Activated naive CD8-positive, alpha-beta T cell treated with anti-CD3 and anti-CD28 coated beads, Interleukin-2, amount 50 U/mL, for 24 hours (primary cell): Measurements from ENCODE around the gene DYRK1A.

Source experiments
- ATAC-seq: fragments of 150-1000 bp; cut with Tn5 transposase; one replicate; pipeline ENCODE4 v1.10.0; 2021
- DNase-seq: peaks from one replicate; pipeline ENCODE4 v3.0.0; 2021
- H3K27ac Mint-ChIP-seq: one replicate; pipeline ENCODE4 v1.8.0; 2021; ENCODE audit warnings: mild to moderate bottlenecking, mixed read lengths
- H3K27me3 Mint-ChIP-seq: one replicate; pipeline ENCODE4 v1.8.0; 2021; ENCODE audit warnings: mixed read lengths
- H3K36me3 Mint-ChIP-seq: one replicate; pipeline ENCODE4 v1.8.0; 2021; ENCODE audit warnings: low read depth, mixed read lengths
- H3K4me1 Mint-ChIP-seq: one replicate; pipeline ENCODE4 v1.8.0; 2021; ENCODE audit warnings: mixed read lengths
- H3K4me3 Mint-ChIP-seq: one replicate; pipeline ENCODE4 v1.8.0; 2021; ENCODE audit warnings: mild to moderate bottlenecking, moderate library complexity, mixed read lengths
- H3K9me3 Mint-ChIP-seq: one replicate; pipeline ENCODE4 v1.8.0; 2021; ENCODE audit warnings: mixed read lengths

Gene DYRK1A

GRCh38 chr21:37431243-37431642, 64.7 kb downstream of the DYRK1A start:
- H3K36me3 Mint-ChIP-seq: peaks cover 16% of the 10 kb centered on the region
- peaks cover 57% of the 10 kb centered on the region for H3K4me1 Mint-ChIP-seq
- H3K9me3 Mint-ChIP-seq: peaks cover 2% of the 10 kb centered on the region
- H3K27me3 Mint-ChIP-seq: no peaks in the 10 kb centered on the region
- DNase-seq (no peak), ATAC-seq (no peak)
- H3K27ac Mint-ChIP-seq: no peak overlapping the region
- H3K4me3 Mint-ChIP-seq: no peak overlapping the region

- H3K9me3 Mint-ChIP-seq: no peaks in the 10 kb centered on the region
Measured at GRCh38 chr21:37432710-37433455, 66.3 kb downstream of the DYRK1A start.

GRCh38 chr21:37433456-37433840, 66.9 kb downstream of the DYRK1A start:
- Mint-ChIP-seq H3K27ac (no peak overlapping the region), H3K27me3 (no peaks in the 10 kb centered on the region), H3K4me3 (no peak overlapping the region), H3K4me1 (peaks cover 56% of the 10 kb centered on the region), H3K36me3 (peaks cover 11% of the 10 kb centered on the region), H3K9me3 (no peaks in the 10 kb centered on the region)
- DNase-seq (no peak), ATAC-seq (no peak)

More at GRCh38 chr21:37432710-37433455, 66.3 kb downstream of the DYRK1A start:
- H3K27me3 Mint-ChIP-seq: no peaks in the 10 kb centered on the region
- no peak overlapping the region for H3K4me3 Mint-ChIP-seq
- no peak overlapping the region for H3K27ac Mint-ChIP-seq
- H3K4me1 Mint-ChIP-seq: peaks cover 55% of the 10 kb centered on the region
- ATAC-seq (no peak), DNase-seq (no peak)
- peaks cover 15% of the 10 kb centered on the region for H3K36me3 Mint-ChIP-seq

DNA sequence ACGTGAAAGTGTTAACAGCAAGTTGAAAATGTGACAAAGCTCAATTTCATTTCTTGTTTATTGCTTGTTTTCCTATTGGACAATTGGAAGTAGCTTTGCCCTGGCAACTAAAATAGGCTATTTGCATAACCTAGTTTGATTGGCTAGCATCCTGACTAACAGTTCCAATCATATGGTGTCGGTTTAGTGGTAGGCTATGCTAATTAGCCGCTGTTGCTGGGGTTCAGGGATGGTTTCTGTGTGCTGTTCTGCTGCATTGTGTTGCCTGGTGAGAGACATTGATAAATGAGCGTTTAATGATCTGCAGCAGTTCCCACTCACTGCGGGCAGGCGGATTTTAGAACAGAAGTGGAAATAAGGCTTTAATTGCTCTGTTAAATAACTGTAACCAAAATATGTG, 68.5 kb downstream of the DYRK1A start:
- DNase-seq: peak; percentile 18
- no peak overlapping the region for H3K4me3 Mint-ChIP-seq

DNA sequence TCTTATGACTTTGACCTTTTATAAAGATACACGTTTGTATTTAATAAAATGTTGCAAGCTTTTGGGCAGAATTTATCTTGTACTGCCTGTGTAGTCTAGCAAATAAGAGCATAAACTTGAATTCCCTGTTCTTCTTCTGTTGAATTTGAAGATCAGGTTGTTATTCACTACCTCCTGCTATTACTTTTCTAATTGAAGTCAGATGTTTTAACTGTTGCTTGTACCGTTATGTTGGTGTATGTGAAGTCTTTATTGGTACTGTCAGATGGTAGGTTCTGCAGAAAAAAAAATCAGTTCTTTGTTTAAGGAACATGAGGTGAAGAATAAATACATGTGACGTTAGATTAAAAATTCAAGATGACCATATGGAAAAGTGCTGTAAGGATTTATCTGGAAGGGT, 69.1 kb downstream of the DYRK1A start:
- ATAC-seq: no peak
- no peak overlapping the region for H3K27ac Mint-ChIP-seq
- DNase-seq: no peak
- H3K9me3 Mint-ChIP-seq: no peaks in the 10 kb centered on the region
- H3K27me3 Mint-ChIP-seq: no peaks in the 10 kb centered on the region
- H3K4me1 Mint-ChIP-seq: peaks cover 53% of the 10 kb centered on the region
- peaks cover 12% of the 10 kb centered on the region for H3K36me3 Mint-ChIP-seq
- no peak overlapping the region for H3K4me3 Mint-ChIP-seq

More for the DNA sequence above, 68.5 kb downstream of the DYRK1A start:
- peaks cover 56% of the 10 kb centered on the region for H3K4me1 Mint-ChIP-seq
- H3K9me3 Mint-ChIP-seq: no peaks in the 10 kb centered on the region
- no peaks in the 10 kb centered on the region for H3K27me3 Mint-ChIP-seq
- H3K36me3 Mint-ChIP-seq: peaks cover 11% of the 10 kb centered on the region
- peak; percentile 97 for ATAC-seq
- H3K27ac Mint-ChIP-seq: no peak overlapping the region

- Mint-ChIP-seq H3K9me3 (no peaks in the 10 kb centered on the region), H3K4me1 (peaks cover 53% of the 10 kb centered on the region), H3K4me3 (no peak overlapping the region), H3K36me3 (peaks cover 15% of the 10 kb centered on the region), H3K27me3 (no peaks in the 10 kb centered on the region), H3K27ac (no peak overlapping the region)
- ATAC-seq: no peak
- no peak for DNase-seq
Measured at GRCh38 chr21:37436174-37436573, 69.6 kb downstream of the DYRK1A start.

GRCh38 chr21:37437376-37438080, 71.0 kb downstream of the DYRK1A start:
- no peak overlapping the region for H3K4me3 Mint-ChIP-seq
- H3K4me1 Mint-ChIP-seq: peaks cover 57% of the 10 kb centered on the region
- H3K36me3 Mint-ChIP-seq: peaks cover 18% of the 10 kb centered on the region
- ATAC-seq: no peak
- no peaks in the 10 kb centered on the region for H3K9me3 Mint-ChIP-seq
- H3K27me3 Mint-ChIP-seq: no peaks in the 10 kb centered on the region
- H3K27ac Mint-ChIP-seq: peak overlapping the region; percentile 40
- DNase-seq: no peak

DNA sequence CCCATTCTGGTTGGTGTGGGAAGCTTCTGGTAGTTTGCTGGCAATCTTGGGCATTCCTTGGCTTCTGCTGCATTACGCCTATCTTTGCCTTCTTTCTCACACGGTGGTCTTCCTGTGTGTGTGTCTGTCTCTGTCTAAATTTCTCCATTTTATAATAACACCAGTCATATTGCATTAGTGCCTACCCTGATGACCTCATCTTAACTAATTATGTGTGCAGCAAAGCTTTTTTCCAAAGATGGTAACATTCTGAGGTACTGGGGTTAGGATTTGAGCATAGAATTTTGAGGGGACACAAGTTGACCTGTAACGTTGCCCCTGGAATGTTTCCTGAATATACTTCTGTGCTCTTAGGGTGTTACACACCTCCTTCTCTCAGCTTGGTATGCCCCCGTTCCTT, 77.1 kb downstream of the DYRK1A start:
- Mint-ChIP-seq H3K36me3 (peaks cover 18% of the 10 kb centered on the region), H3K4me3 (no peak overlapping the region), H3K27ac (no peak overlapping the region), H3K4me1 (peaks cover 81% of the 10 kb centered on the region), H3K27me3 (no peaks in the 10 kb centered on the region), H3K9me3 (no peaks in the 10 kb centered on the region)
- ATAC-seq (no peak), DNase-seq (no peak)

DNA sequence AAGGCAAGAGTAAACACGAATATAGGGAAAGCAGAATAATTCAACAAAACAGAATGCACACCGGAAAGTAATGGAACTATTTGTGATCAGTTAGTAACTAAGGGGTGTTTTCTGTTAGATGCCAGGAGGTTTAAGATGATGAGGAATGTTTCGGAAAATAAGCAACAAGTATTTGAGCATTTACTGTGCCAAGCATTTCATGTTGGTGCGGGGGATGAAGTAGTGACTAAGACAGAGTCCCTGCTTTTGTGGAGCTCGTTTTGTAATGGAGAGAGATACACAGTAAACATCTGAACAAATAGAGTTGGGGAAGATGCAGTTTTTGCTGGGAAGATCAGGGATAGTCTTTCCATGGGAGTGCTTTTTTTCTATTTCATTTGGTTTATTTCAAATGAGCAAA, 78.7 kb downstream of the DYRK1A start:
- Mint-ChIP-seq H3K27ac (no peak overlapping the region), H3K4me3 (no peak overlapping the region), H3K27me3 (no peaks in the 10 kb centered on the region), H3K36me3 (peaks cover 20% of the 10 kb centered on the region), H3K9me3 (no peaks in the 10 kb centered on the region), H3K4me1 (peaks cover 85% of the 10 kb centered on the region)
- DNase-seq (no peak), ATAC-seq (no peak)

- DNase-seq (no peak), ATAC-seq (no peak)
- Mint-ChIP-seq H3K9me3 (no peaks in the 10 kb centered on the region), H3K36me3 (peaks cover 16% of the 10 kb centered on the region), H3K27ac (no peak overlapping the region), H3K27me3 (no peaks in the 10 kb centered on the region), H3K4me1 (peaks cover 84% of the 10 kb centered on the region), H3K4me3 (no peak overlapping the region)
Measured at GRCh38 chr21:37446552-37446951, 80.0 kb downstream of the DYRK1A start.

DNA sequence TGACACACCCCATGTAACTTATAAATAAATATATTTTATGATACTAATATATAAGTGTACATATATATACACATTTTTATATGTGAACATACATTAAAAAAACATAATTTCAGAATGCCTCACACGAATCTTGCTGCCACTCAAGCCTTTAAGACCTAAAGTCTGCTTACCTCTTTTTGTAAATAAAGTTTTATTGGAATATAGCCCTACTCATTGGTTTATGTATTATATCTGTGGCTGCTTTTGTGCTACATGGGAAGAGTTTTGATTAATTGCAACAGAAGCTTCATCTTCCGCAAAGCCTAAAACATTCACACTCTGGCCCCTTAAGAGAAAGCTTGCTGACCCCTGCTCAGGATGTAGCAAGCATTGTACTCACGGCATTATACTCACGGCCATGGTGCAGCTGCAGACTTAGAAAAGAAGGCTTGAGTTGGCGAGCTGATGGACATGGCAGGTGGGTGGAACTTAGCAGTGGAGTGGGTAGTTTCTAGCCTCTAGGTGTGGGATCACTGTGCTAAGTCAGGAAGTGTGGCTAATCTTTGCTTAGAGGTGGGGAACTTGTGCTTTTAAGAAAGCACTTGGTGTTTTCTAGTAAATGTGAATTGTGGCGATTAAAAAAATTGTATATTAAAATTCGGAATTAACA, 80.8 kb downstream of the DYRK1A start:
- Mint-ChIP-seq H3K27ac (peak overlapping the region; percentile 13), H3K4me1 (peaks cover 84% of the 10 kb centered on the region), H3K4me3 (no peak overlapping the region), H3K9me3 (no peaks in the 10 kb centered on the region), H3K36me3 (peaks cover 15% of the 10 kb centered on the region), H3K27me3 (no peaks in the 10 kb centered on the region)
- ATAC-seq (no peak), DNase-seq (no peak)

DNA sequence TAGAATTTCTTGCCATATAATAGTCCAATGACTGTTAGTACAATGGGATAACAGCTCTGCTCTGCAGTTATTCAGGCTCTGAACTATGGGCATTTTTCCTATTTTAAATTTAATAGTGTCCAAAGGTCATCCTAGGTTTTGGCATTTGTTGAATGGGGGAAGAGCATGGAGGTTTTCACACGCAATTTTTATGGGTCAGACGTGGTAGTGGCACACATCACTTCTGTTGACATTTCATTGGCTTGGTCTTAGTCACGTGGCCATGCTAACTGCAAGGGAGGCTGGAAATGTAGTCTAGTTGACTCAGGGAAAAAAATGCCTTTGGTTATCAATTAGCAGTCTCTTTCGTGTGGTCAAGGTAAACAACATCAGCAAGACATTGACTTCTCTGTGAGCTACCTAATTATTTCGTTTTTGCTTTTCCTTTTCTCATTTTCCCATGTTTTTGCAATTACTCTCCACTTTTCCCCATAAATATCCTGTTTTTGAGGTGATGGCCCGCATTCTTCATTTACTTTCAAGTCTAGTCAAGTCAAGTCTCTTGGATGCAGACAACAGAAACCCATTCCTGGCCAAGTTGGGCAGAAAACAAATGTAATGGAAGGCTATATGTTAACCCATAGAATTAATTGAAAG, 82.8 kb downstream of the DYRK1A start:
- DNase-seq: no peak
- peak overlapping the region; percentile 0 for H3K27ac Mint-ChIP-seq
- no peaks in the 10 kb centered on the region for H3K27me3 Mint-ChIP-seq
- ATAC-seq: no peak
- no peak overlapping the region for H3K4me3 Mint-ChIP-seq
- H3K9me3 Mint-ChIP-seq: no peaks in the 10 kb centered on the region
- peaks cover 18% of the 10 kb centered on the region for H3K36me3 Mint-ChIP-seq
- peaks cover 80% of the 10 kb centered on the region for H3K4me1 Mint-ChIP-seq

DNA sequence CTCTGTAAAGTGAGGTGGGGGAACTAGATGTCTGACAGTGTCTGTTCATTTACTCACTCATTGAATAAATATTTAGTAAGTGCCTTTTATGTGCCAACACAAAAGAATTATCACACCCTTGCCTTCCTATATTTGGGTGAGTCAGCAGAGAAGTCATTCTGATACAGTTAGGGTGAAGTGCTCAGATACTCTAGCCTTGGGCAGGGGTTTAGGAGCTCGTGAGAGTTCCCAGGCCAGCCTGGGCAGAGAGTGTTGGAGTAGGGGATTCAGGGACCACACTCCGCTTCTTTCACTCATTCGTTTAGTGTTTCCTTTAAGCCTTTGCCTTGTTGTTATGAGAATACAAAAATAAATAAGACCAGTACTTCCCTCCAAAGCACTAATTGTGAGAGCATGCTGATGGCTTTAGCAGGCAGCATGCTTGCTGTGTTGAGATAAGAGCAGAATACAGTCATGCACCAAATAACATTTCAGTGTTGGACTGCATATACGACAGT, 83.9 kb downstream of the DYRK1A start:
- H3K4me1 Mint-ChIP-seq: peaks cover 82% of the 10 kb centered on the region
- no peaks in the 10 kb centered on the region for H3K27me3 Mint-ChIP-seq
- peaks cover 20% of the 10 kb centered on the region for H3K36me3 Mint-ChIP-seq
- DNase-seq (no peak), ATAC-seq (peak; percentile 47)
- no peak overlapping the region for H3K4me3 Mint-ChIP-seq
- H3K9me3 Mint-ChIP-seq: no peaks in the 10 kb centered on the region
- peak overlapping the region; percentile 13 for H3K27ac Mint-ChIP-seq

- Mint-ChIP-seq H3K4me1 (peaks cover 85% of the 10 kb centered on the region), H3K36me3 (peaks cover 21% of the 10 kb centered on the region), H3K27me3 (no peaks in the 10 kb centered on the region), H3K4me3 (no peak overlapping the region), H3K27ac (peak overlapping the region; percentile 9), H3K9me3 (no peaks in the 10 kb centered on the region)
- no peak for ATAC-seq
- DNase-seq: no peak
Measured at GRCh38 chr21:37451446-37451845, 84.9 kb downstream of the DYRK1A start.
